HG03442 (cell line): Measurements from ENCODE around the gene NWD2.

Source experiments
- ATAC-seq: cut with Tn5 transposase; IDR thresholded peaks from one replicate; pipeline ENCODE4 v1.9.1; 2021; ENCODE audit warnings: mild to moderate bottlenecking, moderate library complexity; ENCODE audit not compliant: unreplicated experiment

Gene NWD2

DNA sequence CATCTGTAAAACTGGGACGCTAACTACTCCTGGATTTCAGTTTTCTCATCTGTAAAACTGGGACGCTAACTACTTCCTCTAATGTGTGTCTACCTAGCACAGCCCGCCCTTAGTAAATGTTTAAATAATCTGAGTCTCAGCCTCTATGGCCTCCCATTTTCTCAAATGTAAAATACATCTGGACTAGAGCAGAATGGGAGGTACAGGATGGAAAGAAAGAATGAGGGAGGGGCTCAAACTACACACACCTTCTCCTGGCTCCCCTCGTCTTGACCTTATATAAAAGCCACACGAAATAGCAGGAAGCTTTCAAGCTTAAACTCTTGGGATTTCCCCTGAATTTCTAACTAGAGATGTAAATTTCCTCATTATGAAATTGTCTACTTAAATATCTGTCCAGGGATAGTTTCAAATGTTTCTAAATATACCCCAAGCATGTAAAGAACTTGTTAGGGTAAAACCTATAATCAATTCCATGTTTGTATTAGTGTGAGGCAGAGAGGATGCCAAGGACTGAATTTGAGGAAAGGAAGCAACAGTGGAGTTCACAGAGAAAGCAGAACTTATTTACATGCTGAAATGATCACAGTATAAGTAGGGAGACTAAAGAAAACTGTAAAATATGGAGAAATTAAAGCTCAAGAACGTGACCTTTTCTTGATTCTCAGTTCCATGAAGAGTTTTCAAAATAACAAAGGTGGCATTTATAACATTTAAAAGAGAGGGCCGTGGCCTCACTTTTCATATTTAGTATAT, 220.0 kb downstream of the NWD2 start:
- ATAC-seq = no peak

DNA sequence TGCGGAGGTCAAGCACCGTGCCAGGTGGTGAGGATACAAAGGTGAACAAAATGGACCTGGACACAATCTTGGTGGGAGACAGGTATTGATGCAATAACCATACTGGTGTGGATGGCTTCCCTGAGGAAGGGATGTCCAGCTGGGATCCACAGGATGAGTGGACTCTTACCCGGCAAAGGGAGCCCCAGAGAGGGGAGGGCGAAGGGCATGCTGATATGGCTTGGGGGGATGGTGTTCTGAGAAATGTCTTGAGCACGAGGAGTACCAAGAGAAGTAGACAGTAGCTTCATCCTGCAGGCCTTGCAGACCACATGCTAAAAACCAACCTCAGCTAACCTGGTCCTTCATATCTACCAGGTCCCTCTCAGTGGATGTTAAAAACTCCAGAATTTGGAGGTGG, 220.8 kb downstream of the NWD2 start:
- ATAC-seq = no peak

DNA sequence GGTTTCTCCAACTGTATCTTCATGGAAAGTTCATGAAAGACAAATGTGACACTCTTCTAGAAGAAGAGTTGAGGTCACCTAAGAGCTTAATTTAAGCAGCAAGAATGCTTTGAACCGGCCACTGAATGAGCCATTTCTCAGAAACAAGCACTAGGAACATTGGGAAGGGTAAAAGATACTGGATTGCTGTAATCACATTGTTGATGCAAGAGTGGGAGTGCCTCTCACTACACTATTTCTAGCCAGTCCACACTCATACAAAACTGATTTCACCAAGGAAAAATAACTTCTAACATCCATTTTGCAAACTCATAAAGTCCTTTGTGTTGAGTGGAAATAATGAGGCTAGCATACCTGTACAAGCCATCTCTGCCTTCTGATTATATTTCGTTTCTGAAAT, 221.3 kb downstream of the NWD2 start:
- ATAC-seq = no peak

DNA sequence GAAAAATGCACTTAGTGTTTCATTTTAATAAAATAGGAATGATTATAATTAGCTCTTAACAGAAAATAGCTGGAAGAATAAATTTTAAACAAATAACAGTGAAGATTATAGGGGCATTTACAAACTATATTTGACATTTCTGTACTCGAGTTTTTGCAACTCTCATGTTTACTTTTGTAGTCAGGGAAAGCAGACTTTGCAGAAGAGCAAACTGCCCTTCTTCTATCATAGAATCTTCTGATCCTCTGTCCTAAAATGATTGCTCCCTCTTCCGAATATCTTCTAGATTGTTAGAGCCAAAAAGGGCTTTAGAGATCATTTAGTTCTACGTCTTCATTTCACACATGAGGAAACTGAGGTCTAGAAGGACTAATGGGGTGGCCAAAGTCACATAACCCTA, 222.7 kb downstream of the NWD2 start:
- ATAC-seq = no peak

DNA sequence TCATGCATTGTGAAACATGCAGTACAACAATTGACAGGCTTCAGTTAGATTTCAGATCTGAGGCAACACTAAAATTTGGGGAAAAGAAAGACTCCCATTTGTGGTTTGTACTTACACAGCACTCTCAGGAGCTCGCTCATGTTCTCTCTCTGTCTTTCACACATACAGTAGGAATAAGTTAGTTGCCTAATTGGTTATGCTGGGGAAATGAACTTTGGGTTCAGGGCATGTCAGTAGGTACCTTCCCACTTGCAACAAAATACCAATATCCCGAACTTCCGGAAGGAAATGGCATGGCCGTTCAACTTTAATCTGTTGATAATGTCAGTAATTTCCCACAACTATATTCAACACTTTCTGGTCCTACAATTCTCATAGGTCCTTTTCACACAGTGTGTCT, 223.3 kb downstream of the NWD2 start:
- ATAC-seq = no peak

DNA sequence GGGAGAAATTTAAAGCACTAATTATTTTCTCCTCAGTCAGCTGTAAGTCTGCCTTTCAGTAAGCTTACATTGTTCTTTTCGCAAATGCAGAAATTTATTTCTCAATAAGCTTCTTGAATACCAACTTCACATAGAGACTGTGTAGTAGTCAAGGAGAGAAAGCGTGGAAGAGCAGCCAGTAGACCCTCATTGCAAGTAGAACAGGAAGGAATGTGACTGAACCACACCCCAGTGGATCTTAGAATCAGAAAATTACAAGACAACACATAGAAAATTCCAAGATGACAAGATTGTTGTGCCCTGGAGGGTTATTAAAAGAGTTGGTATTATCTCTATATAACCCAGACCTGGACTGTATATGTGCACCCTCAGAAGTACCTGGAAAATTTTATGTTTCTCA, 224.7 kb downstream of the NWD2 start:
- no peak for ATAC-seq

DNA sequence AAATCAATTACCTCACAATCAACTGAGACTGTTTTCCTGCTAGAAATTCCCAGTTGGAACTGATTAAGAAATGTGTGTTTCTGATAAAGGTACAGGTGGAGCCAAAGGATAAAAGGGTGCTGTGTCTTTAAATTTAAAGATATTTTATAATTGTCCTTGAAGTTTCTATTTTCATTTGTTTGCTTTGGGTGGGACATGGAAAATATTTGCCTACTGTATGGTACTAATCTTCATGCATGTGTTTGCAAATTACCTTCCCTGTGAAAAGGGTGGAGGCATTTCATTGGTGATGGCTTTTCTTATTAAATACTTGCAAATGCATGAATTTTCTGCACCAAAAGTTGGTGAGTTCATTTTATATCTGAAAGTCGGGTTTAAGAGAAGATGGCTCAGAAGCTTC, 225.7 kb downstream of the NWD2 start:
- ATAC-seq = no peak

DNA sequence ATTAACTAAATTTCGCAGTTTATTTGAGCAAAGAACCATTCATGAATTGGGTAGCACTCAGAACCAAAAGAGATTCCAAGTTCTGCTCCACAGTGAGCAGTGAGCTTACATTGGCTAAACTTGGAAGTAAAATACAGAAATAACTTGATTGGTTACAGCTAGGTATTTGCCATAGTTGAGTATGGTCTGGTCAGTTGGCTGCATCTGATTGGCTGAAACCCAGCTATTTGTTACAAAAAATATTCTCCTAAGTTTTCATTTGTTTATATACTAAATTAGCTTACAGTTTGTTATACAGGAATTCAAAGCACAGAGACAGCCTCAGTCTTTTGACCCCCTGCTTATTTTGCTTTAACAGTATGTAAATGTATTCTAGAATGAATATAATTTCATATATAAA, 226.6 kb downstream of the NWD2 start:
- ATAC-seq = no peak

DNA sequence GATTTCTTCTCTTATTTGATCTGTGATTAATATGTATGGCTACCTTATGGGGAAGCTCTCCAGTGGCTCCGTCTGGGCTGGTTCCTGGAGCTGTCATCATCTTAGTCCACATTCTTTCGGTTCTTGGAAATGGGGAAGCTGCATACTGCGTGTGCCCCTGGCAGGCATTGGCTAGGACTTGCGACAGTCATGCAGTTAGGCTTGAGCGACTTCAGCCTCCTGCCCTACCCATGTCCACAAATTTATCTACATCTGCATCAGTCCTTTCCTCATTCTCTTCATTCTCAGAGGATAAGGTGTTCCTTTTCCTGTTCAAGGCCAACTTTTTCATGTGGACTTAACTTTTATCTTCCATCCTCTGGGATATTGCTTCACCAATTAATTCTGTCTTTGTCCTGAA, 227.4 kb downstream of the NWD2 start:
- no peak for ATAC-seq

DNA sequence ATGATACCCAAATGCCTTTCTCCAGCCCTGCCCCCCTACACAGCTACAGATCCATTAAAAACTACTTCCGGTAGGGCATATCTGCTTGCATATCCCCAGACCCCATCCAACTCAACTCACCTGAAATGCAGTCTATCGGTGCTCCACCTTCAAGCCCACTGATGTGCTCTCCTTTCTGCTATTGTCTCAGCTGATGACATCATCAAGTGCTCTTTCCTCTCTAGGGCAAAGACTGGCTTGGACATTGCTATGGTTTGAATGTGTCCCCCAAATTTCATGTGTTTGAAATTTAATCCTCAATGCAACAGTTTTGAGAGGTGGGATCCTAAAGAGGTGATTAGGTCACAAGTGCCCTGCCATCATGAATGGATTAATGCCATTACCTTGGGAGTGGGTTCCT, 229.3 kb downstream of the NWD2 start:
- ATAC-seq = no peak

DNA sequence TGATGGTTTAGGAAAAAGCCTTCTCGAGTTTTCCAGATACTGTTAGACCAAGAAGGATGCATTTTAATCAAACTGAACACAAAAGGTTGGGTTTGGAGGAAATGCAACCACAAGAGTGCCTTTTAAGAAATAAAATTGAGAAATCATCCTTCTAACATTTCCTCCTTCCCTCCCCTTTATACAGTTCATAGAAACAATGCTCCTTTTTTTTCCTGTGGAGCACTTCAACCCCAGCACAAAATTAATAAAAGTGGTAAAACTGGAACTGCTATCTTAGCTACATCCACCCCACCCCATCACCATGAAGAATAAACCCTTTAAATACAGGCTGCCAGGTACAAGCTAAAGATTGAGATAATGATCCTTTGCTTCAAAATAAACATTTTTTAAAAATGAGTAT, 230.5 kb downstream of the NWD2 start:
- ATAC-seq = no peak

DNA sequence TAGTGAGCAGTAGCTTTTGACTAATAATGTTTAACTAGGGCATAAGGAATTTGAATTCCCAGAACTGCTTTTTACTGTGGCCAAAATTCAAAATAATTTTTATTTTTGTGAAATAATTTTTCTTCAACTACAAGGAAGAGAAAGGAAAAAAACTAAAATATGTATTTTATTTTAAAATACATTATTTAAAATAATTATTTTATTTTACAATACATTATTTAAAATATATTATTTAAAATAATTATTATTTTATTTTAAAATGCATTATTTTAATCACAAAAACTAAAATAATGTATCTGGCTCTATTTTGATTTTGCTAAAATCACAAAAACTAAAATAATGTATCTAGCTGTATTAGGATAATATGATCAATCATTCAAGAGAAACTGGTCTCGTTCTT, 231.2 kb downstream of the NWD2 start:
- no peak for ATAC-seq

DNA sequence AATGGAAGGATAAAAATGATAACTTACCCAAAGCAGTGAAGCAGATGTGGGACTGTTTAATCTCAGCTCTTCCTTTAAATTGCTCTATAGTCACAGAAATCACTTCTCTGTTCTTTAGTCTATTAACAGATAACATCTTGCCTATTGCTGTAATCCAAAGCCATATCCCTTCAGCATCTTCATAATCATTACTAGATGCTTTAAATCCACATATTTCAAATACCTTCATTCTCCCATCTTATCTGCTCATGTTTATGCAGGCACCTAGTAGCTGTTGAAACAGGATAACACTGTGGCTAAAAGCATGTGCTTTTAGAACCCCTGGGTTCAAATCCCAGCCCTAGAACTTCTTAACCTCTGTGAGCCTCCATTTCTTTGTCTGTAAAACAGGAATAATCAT, 231.7 kb downstream of the NWD2 start:
- ATAC-seq = no peak

DNA sequence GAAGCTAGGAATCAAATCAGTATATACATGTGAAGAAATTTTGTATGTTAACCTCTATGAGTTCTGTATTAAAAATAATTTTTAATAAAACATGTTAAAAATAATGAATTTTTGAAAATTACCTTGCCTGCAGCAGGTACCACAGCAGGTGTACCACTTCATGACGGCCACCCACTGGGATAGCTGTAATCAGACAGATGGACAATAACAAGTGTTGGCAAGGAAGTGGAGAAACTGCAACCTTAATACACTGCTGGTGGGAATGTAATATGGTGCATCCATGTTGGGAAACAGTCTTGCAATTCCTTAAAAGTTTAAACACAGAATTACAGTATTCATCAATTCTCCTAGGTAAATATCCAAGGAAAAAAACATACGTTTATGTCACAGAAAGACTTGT, 232.1 kb downstream of the NWD2 start:
- ATAC-seq = no peak

DNA sequence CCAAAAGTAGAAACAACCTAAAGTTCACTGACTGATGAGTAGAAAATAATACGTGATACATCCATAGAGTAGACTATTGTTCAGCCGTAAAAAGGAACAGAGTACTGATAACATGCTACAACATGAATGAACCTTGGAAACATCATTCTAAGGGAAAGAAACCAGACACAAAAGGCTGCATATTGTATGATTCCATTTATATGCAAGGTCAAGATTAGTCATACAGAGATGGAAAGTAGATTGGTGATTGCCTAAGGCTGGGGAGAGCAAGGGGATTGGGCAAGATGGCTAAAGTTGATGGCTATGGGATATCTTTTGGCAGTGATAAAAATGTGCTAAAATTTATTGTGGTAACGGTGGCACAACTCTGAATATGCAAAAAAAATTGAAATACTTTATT, 232.6 kb downstream of the NWD2 start:
- no peak for ATAC-seq

DNA sequence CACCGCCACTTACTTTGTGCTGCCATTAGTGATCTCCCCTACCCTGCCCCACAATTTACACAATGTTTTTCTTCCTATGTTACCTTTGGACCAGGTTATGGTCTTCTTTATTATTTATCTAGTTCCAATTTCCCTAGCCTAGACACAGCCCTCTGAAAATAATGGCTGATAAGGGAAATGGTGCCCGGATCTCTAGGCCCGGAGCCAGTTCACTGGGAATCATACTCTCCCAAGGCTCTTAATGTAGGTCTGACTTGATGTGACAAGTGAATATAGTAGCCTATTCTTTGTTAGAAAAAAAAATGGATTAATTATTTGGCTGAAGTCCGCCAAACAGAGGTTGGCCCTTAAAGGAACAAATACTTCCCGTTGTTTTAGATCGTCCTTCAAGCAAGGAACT, 233.6 kb downstream of the NWD2 start:
- ATAC-seq = no peak

DNA sequence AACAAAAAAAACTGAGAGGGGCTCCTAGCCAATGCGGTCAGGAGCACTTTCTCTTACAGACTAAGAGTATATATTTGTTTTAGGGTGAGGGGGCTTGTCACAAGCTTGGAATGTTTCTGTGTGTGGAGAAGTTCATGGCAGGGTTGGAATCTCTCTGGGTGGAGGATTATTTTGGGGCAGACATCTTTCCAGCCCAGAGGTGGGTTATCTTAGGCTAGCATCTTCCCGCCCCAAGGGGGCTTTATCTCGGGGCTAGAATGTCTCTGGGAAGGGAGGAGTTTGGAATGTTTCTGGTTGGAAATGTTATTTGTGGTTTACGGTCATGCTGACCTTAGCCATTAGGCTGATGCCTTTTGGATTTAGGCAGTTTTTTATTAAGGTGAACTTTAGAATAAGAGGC, 236.0 kb downstream of the NWD2 start:
- no peak for ATAC-seq

DNA sequence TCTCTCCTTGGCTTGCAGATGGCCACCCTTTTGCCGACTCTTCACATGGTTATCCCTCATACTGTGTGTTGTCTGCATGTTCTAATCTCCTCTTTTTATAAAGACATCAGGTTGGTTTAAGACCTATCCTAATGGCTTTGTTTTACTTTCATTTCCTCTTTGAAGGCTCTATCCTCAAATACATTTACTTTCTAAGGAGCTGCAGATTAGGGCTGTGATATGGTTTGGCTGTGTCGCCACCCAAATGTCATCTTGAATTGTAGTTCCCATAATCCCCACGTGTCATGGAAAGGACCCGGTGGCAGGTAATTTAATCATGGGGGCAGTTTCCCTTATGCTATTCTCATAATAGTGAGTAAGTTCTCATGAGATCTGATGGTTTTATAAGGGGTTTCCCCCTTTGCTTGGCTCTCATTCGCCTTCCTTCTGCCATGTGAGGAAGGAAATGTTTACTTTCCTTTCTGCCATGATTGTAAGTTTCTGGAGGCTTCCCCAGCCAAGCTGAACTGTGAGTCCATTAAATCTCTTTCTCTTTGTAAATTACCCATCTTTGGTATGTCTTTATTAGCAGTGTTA, 237.1 kb downstream of the NWD2 start:
- ATAC-seq = no peak

DNA sequence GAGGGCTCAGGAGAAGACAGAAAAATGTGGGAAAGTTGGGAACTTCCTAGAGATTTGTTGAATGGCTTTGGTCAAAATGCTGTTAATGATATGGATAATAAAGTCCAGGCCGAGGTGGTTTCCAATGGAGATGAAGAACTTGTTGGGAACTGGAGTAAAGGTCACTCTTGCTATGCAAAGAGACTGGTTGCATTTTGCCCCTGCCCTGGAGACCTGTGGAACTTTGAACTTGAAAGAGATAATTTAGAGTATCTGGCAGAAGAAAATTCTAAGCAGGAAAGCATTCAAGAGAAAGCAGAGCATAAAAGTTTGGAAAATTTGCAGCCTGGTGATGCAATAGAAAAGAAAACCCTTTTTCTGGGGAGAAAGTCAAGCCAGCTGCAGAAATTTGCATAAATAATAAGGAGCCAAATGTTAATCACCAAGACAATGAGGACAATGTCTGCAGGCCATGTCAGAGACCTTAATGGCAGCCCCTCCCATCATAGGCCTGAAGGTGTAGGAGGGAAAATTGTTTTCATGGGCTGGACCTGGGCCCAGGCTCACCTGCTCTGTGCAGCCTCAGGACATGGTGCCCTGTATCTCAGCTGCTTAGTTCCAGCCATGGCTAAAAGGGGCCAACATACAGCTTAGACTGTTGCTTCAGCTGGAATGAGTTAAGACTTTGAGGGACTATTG, 237.8 kb downstream of the NWD2 start:
- ATAC-seq = no peak

DNA sequence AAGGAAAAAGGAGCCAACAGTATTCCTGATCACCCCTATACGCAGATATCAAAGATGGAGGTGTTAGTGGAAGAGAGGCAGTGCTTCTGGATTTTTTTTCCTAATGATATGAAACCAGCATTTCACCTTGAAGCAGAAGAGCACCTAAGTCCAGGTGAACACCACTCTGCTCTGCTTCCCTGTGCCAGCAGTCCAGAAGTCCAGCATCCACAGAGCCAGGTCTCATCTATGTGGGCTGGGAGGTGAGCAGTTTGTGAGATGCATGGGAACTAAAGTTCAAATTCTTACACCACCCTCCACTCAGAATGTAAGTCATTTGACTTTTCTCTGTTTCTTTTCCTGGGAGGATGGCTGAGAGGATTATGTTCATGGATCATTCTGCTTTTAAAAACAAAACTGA, 239.1 kb downstream of the NWD2 start:
- no peak for ATAC-seq

DNA sequence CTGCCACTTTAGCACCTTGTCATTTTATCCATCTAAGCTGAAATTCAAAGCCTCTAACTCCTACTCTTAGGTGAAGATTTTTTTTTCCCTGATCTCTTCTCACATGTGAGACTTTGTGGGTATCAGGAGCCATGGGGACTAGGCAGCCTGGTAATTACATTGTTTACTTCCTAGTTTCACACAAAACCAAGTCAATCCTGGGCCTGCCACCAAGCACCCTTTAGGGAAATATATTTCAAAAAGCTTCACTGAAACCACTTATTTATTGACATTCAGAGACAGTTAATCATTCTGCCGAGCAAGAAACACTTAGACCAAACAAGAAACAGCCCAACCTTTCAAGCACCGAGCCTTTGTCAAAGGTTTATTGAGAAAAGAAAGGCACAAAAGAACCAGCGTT, 241.6 kb downstream of the NWD2 start:
- no peak for ATAC-seq

DNA sequence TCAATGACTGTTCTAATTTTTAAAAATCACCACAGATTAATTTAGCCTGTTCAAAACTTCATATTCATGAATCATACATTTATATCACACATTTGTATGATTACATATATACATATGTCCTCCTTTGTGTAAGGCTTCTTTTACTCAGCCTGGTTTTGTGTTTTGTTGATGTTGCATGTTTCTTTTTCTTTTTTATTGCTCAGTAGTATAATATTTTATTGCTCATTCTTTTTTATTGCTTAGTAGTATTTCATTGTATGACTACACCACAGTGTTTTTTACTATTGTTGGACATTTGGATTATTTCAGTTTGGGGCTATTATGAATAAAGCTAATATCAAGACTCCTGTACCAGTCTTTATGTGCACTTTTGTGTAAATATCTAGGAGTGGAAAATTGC, 243.1 kb downstream of the NWD2 start:
- ATAC-seq = no peak

DNA sequence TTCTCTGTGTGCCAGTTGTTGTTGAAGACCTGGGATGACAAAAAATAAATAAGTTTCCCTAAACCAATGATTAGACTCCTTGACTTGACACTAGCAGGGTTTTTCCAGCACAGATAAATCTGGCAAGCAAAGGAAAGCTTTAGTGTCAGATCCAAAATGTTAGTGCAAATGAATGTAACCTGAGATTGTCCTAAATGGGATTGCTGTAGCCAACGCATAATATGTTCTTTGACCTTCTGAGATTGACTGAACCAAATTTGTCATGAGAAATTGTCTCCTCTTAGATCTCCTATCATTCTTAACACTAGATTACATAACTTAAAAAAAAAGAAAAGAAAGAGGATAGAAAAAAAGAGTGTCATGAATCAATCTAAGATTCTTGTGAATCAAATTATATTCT, 245.2 kb downstream of the NWD2 start:
- ATAC-seq = no peak
